BE2C (cell line): Measurements from ENCODE around the gene MR1.

Experiments used
- DNase-seq: peaks from one replicate; pipeline ENCODE4 v3.0.0-alpha.2; 2020
- H3K27me3 ChIP-seq: fragments of 250-450 bp; sonication (Bioruptor Pico); 2 replicates; pipeline ENCODE4 v1.5.1; 2020; ENCODE audit warnings: mild to moderate bottlenecking
- H3K36me3 ChIP-seq: fragments of 250-450 bp; sonication (Bioruptor Pico); 2 replicates; pipeline ENCODE4 v1.5.1; 2020; ENCODE audit warnings: mild to moderate bottlenecking
- H3K4me1 ChIP-seq: fragments of 250-450 bp; sonication (Bioruptor Pico); 2 replicates; pipeline ENCODE4 v1.5.1; 2020
- H3K4me3 ChIP-seq: 2 replicates; pipeline ENCODE4 v1.5.1; 2011; ENCODE audit warnings: low read depth, low read length
- H3K9me3 ChIP-seq: fragments of 250-450 bp; sonication (Bioruptor Pico); 2 replicates; pipeline ENCODE4 v1.5.1; 2020
- TF ChIP-seq, protein P1 (sequence below): IDR thresholded peaks from 2 replicates; pipeline ENCODE4 v1.5.1; 2012; ENCODE audit warnings: mild to moderate bottlenecking, low read depth, low read length

Gene MR1

DNA sequence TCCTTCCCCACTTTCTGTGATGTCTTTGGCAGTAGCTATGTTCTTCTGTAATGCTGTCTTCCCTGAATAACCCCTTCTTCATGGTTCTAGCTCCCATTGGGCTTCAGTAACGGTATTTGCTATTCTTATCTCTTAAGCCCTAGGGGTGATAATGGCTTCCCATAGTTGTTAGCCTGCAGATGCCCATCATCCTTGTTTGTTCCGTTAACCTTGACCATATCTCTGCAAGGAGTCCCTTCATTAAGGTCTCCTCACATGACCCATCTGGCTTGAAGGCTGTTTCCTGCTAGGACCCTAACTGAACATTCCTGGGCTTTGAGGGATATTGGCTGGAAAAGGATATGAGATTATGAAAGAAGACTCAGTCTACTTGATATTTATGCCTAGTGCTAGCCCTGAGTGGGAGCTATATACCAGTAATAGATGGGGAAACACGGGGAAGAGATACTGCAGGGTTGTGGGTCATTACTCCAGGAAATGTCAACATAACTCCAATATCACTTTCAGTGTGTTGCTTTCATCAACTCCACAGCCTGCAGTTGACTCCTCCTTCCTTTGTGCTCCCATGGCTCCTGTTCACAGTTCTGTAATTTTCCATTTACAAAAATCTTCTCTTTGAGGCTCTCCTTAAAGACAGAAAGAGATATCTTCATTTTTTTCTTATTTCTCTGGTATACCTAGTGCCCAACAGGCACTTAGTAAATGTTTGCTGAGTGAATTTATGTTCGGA lies 2.5 kb downstream of the MR1 start:
- no peaks in the 10 kb centered on the region for H3K27me3 ChIP-seq
- TF ChIP-seq, protein P1, sequence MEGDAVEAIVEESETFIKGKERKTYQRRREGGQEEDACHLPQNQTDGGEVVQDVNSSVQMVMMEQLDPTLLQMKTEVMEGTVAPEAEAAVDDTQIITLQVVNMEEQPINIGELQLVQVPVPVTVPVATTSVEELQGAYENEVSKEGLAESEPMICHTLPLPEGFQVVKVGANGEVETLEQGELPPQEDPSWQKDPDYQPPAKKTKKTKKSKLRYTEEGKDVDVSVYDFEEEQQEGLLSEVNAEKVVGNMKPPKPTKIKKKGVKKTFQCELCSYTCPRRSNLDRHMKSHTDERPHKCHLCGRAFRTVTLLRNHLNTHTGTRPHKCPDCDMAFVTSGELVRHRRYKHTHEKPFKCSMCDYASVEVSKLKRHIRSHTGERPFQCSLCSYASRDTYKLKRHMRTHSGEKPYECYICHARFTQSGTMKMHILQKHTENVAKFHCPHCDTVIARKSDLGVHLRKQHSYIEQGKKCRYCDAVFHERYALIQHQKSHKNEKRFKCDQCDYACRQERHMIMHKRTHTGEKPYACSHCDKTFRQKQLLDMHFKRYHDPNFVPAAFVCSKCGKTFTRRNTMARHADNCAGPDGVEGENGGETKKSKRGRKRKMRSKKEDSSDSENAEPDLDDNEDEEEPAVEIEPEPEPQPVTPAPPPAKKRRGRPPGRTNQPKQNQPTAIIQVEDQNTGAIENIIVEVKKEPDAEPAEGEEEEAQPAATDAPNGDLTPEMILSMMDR: no peak
- no peaks in the 10 kb centered on the region; the same call in 1 of the 2 replicates for H3K4me1 ChIP-seq
- no peaks in the 10 kb centered on the region for H3K9me3 ChIP-seq
- H3K36me3 ChIP-seq: no peaks in the 10 kb centered on the region
- H3K4me3 ChIP-seq: no peak overlapping the region
- DNase-seq: no peak

DNA sequence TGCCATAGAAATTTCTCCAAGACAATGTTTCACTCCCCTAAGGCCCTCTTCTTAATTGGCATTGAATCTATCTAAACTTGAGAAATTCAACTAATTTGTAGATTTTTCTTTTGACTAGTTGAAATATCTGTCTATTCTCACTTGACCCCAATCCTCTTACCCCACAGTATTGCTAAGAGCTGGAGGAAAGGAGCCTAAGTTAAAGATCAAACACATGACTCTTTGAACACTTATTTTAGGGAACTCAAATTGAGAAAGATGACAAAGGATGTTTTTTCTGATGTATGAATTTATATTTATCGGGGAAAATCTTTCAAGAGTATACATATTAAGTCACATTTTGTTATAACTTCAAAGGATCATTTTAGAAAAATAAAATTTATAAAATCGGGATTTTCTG lies 3.6 kb downstream of the MR1 start:
- Histone ChIP-seq H3K9me3 (no peaks in the 10 kb centered on the region), H3K4me3 (no peak overlapping the region), H3K36me3 (no peaks in the 10 kb centered on the region), H3K4me1 (no peaks in the 10 kb centered on the region; the same call in 1 of the 2 replicates), H3K27me3 (no peaks in the 10 kb centered on the region)
- DNase-seq: no peak
- TF ChIP-seq, protein P1: no peak

DNA sequence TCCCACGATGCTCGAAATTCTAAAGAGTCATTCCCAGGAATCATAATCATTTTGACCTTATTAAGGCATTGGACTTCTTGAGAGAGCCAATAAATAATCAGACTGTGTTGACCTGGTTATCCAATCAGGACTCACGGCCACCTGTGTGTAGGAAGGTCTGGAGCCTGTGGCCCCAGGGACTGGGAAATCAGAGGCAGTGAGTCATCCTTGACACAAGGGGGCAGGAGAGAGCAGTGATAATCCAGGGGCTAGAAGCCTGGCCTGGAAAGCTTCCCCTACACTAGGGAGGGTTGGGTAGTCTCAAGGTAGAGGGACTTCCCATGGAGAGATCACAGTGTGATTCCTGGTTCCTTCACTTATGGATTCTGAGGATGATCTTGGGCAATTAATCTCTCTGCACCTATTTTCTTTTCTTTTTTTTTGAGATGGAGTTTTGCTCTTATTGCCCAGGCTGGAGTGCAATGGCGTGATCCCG lies 4.7 kb downstream of the MR1 start:
- TF ChIP-seq, protein P1: peak; percentile 88
- Histone ChIP-seq H3K9me3 (no peaks in the 10 kb centered on the region), H3K36me3 (no peaks in the 10 kb centered on the region), H3K4me3 (no peak overlapping the region), H3K27me3 (no peaks in the 10 kb centered on the region), H3K4me1 (no peaks in the 10 kb centered on the region)
- DNase-seq: peak; percentile 75

DNA sequence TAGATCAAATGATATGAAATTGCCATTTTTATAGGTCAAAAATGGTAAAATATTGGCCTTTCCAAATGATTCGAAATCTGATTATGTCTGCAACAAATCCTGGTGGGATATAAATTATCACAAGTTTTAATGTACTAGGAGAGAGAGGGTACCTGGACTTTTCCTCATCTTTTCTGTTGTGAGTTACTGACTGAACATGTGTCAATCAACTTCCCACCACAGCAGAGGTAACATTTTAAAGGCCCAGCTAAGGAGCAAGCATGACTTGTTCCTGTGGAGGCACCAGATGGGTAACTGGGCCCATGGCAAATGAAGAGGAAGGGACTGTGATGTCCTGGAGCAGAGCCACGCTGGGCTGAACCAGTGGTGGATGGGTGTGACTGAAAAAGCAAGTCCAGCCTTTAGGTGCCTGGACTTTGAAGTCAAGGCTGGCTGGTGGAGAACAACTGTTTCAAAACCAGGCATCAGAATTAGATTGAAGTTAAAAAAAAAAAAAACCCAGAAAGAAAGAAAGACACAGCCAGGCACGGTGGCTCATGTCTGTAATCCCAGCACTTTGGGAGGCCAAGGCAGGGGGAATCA lies 6.6 kb downstream of the MR1 start:
- TF ChIP-seq, protein P1: no peak
- no peaks in the 10 kb centered on the region for H3K27me3 ChIP-seq
- H3K9me3 ChIP-seq: no peaks in the 10 kb centered on the region
- H3K36me3 ChIP-seq: no peaks in the 10 kb centered on the region
- no peak for DNase-seq
- H3K4me1 ChIP-seq: no peaks in the 10 kb centered on the region
- no peak overlapping the region for H3K4me3 ChIP-seq

DNA sequence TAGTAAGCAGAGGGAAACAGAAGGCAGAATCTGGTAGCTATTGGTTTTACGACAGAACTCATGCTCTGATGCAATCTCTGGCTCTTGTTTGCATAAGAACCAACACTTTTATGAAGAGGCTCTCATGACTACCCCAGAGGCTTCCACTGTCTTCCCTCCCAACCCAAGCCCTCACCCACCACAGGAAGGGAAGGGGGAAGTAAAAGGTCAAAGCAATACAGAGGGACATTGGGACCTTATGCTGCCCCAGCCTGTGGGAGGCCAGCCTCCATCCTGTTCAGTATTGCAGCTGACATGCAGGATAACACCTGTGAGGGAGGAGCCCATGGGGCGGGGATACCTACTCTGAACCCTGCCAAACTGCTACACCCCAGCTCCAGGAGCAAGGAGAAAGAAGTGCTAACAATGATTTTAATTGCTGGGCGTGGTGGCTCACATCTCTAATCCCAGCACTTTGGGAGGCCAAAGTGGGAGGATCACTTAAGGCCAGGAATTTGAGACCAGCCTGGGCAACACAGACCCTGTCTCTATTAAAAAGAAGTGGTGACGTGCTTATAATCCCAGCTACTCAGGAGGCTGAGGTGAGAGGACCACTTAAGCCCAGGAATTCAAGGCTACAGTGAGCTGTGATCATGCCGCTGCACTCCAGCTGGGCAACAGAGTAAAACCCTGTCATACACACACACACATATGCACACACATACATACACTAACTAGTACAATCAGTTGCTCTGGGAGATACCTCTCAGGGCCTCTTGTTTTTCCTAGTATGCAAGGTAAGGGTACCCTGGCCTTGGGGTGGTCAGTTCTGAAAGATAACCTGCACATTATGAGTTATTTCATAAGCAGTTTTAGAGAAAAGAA lies 9.5 kb downstream of the MR1 start:
- DNase-seq: no peak
- no peaks in the 10 kb centered on the region for H3K27me3 ChIP-seq
- H3K36me3 ChIP-seq: no peaks in the 10 kb centered on the region
- no peaks in the 10 kb centered on the region for H3K9me3 ChIP-seq
- no peak overlapping the region for H3K4me3 ChIP-seq
- TF ChIP-seq, protein P1: no peak
- no peaks in the 10 kb centered on the region for H3K4me1 ChIP-seq
